Erythroblast (primary cell): Measurements from ENCODE around the gene GRM2.

Experiments used
- DNase-seq, 2 experiments: peaks; one replicate each; lab custom pipeline; 2025; lab: John Stamatoyannopoulos, UW
- GATA1 ChIP-seq: IDR thresholded peaks from 2 replicates; pipeline ENCODE4 v1.6.1; 2011; ENCODE audit warnings: low read depth, mild to moderate bottlenecking, control low read depth, low read length, moderate library complexity
- POLR2A ChIP-seq: IDR thresholded peaks from 2 replicates; pipeline ENCODE4 v1.6.1; 2011; ENCODE audit warnings: mild to moderate bottlenecking, low read length

Gene GRM2

GRCh38 chr3:51706788-51707731 lies at the start of gene GRM2:
Gene GRM2, plus strand, starts transcription at chr3:51707068. Its CDS starts 1,916 bp downstream, at chr3:51708984.
- peak; percentile 52 to 54 for DNase-seq
- TF ChIP-seq POLR2A, result no peak
- no peak for TF ChIP-seq GATA1

GRCh38 chr3:51657234-51657633 lies 49.6 kb upstream of the GRM2 start:
- no peak for DNase-seq
- TF ChIP-seq GATA1 (no peak), POLR2A (no peak)

DNA sequence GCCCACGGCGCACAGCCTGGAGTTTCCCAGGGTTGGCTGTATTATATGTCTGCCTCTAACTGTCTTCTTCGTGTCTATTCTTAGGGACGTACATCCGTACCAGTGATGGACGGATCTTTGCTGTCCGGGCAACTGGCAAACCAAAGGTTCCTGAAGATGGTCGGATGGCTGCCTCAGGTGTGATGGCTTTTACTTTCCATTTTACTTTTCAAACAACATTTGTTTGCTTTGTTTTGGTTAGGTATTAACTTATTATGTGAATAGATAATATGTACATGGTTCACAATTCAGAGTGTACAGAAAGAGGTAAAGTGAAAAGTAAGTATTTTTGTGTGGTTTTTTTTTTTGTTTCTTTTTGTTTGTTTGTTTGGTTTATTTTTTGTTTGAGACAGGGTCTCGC lies 46.9 kb upstream of the GRM2 start:
- no peak for DNase-seq
- no peak for TF ChIP-seq GATA1
- TF ChIP-seq POLR2A, result no peak

- DNase-seq, result no peak
- TF ChIP-seq POLR2A (no peak), GATA1 (no peak)
These were observed 44.4 kb upstream of the GRM2 start for GRCh38 chr3:51662456-51662855.

GRCh38 chr3:51668756-51669155 lies 38.1 kb upstream of the GRM2 start:
- DNase-seq, result no peak
- TF ChIP-seq GATA1 (no peak), POLR2A (no peak)

DNA sequence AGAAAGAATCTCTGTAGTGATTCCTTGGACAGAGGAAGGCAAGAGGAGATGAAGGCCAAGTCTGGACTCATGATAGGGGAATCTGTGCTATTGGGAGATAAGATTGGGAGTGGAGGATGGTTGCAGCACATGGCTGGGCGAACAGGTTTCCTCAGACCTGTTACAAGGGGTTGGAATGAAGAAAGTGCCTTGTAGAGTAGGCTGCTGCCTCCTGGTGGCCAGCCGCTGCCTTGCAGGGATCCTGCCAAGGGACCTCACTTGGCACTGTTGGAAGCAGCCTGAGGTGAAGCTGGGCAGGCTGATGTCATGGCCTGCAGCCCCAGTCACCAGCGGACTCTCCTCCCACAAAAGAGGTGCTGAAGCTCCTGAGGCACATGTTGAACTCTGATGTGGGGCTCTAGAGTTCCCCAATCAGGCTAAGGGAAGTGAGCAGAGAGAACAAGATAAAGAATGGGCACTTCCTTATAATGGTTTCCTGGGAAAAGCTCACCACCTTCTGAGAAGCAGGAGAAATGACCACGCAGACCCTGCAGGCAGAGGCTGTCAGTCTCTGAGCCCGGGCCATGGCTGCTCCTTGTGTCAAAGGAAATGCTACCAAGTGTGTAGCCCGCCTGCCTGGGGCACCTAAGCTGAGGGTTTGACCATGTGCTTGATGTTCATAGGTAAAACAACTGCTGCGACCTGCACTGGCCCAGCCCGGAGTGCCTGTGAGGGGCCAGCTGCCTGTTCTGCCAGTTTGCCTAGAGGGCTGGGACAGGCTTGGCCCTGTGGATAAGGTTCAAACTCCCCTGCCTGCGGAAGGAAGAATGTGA lies 37.4 kb upstream of the GRM2 start:
- peak; percentile 85 to 91 for DNase-seq
- TF ChIP-seq GATA1, result no peak

GRCh38 chr3:51670053-51670822 lies 36.6 kb upstream of the GRM2 start:
- peak in 1 of 2 experiments; percentile 38 for DNase-seq
- no peak for TF ChIP-seq GATA1
- no peak for TF ChIP-seq POLR2A

DNA sequence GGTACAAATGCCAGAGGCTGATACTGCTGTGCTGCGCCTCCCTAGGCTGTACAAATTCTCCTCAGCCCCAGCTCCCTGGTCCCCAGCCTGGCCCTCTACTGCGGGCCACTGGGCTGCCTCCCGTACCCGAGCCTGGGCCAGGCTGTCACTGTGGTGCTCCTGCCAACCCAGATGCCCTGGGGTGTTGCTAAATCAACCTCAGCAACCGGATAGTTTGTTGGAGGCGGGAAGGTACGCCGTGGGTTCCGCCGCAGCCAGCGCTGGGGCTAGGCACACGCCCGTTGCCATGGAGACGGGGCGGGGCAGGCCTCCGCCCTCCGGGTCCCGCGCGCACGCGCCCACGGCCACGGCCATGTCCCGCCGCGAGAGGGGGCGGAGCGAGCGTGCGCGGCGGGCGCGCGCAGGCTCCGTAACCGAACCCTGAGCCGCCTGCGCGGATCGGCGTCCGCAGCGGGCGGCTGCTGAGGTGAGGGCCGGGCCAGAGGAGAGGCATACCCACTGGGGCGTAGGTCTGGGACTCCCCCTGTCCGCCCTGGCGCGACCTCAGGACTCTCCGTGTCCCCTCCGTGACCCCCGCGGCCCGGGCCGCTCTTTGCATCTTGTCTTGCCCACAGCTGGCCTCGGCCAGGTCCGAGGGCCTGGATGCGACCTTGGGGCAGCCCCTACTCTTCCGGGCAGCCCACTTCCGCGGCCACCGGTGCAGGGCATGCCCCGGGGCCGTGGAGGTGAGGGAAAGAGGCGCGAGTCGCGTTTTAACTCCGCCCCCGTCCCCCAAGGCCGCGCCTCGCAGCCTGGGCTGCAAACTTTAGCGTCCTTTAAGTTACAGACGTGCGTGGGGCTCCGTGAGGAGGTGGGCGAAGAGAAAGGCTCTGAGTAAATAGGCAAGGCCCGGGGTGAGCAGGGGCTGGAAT lies 35.8 kb upstream of the GRM2 start, which contains the start of gene TEX264:
Gene TEX264 (plus strand): TSS at position 430 of the 911 bp plus-strand sequence. CDS start 3,053 bp downstream, outside the sequence.
- TF ChIP-seq GATA1 (no peak), POLR2A (peak; percentile 85)
- DNase-seq, result peak; percentile 92 to 97

GRCh38 chr3:51671734-51672475 lies 35.0 kb upstream of the GRM2 start:
- peak; percentile 68 to 76 for DNase-seq

GRCh38 chr3:51673181-51673801 lies 33.6 kb upstream of the GRM2 start:
- no peak for TF ChIP-seq GATA1
- no peak for TF ChIP-seq POLR2A
- no peak for DNase-seq

More at GRCh38 chr3:51671734-51672475, 35.0 kb upstream of the GRM2 start:
- TF ChIP-seq POLR2A (no peak), GATA1 (no peak)
